Ecto neural progenitor cell (in vitro differentiated cells): Measurements from ENCODE around the gene KRTAP10-3.
"Not testable (repeated sequence)": the region's sequence is repeated elsewhere in the genome, so short reads cannot be mapped to it uniquely, and the experiment has no call there.

Experiments used
- DNase-seq: peaks from one replicate; pipeline ENCODE4 v3.0.0-alpha.2; 2018; ENCODE audit warnings: low spot score

KRTAP10-3 gene

GRCh38 chr21:44571296-44571695 is 12.7 kb upstream of the KRTAP10-3 start:
- no peak for DNase-seq

- DNase-seq, result no peak
Observed at GRCh38 chr21:44569861-44570517, 11.4 kb upstream of the KRTAP10-3 start.

GRCh38 chr21:44568667-44569556 is 10.3 kb upstream of the KRTAP10-3 start:
- no peak for DNase-seq

GRCh38 chr21:44568261-44568660 is 9.7 kb upstream of the KRTAP10-3 start:
- no peak for DNase-seq

GRCh38 chr21:44567481-44568171 is 9.0 kb upstream of the KRTAP10-3 start:
- DNase-seq, result no peak

GRCh38 chr21:44566403-44566802 is 7.8 kb upstream of the KRTAP10-3 start:
- DNase-seq, result no peak

- no peak for DNase-seq
Observed at GRCh38 chr21:44564886-44565598, 6.4 kb upstream of the KRTAP10-3 start.

GRCh38 chr21:44564099-44564498 is 5.5 kb upstream of the KRTAP10-3 start:
- no peak for DNase-seq

GRCh38 chr21:44558329-44558675 is 293 bp downstream of the KRTAP10-3 start:
- DNase-seq, result not testable (repeated sequence)

GRCh38 chr21:44557491-44558328 is 885 bp downstream of the KRTAP10-3 start:
- DNase-seq, result peak; percentile 47

- no peak for DNase-seq
Observed at GRCh38 chr21:44556879-44557278, 1.7 kb downstream of the KRTAP10-3 start.

GRCh38 chr21:44555200-44555875 is 3.3 kb downstream of the KRTAP10-3 start:
- DNase-seq, result no peak

- DNase-seq, result no peak
Observed at GRCh38 chr21:44552681-44553080, 5.9 kb downstream of the KRTAP10-3 start.

- no peak for DNase-seq
Observed at GRCh38 chr21:44552136-44552535, 6.5 kb downstream of the KRTAP10-3 start.

GRCh38 chr21:44551340-44551961 is 7.1 kb downstream of the KRTAP10-3 start, which contains the start of gene KRTAP10-2:
Gene KRTAP10-2 (minus strand): TSS chr21:44551505. CDS start chr21:44551458, 47 bp downstream.
- DNase-seq, result peak; percentile 45

- no peak for DNase-seq
Observed at GRCh38 chr21:44550807-44551206, 7.8 kb downstream of the KRTAP10-3 start.

GRCh38 chr21:44550285-44550684 is 8.3 kb downstream of the KRTAP10-3 start:
- peak; percentile 52 for DNase-seq

- peak; percentile 52 for DNase-seq
Observed at GRCh38 chr21:44549525-44550211, 8.9 kb downstream of the KRTAP10-3 start.

- peak; percentile 49 for DNase-seq
Observed at GRCh38 chr21:44548922-44549321, 9.7 kb downstream of the KRTAP10-3 start.
